ENCODE results near the gene TXNDC12.
"Not testable (repeated sequence)": the region's sequence is repeated elsewhere in the genome, so short reads cannot be mapped to it uniquely, and the experiment has no call there.

TXNDC12 gene

GRCh38 chr1:52045666-52046195 is 9.3 kb downstream of the TXNDC12 start:
- not testable (repeated sequence) for DNase-seq

GRCh38 chr1:52045236-52045635 is 9.8 kb downstream of the TXNDC12 start:
- DNase-seq = no peak

DNA sequence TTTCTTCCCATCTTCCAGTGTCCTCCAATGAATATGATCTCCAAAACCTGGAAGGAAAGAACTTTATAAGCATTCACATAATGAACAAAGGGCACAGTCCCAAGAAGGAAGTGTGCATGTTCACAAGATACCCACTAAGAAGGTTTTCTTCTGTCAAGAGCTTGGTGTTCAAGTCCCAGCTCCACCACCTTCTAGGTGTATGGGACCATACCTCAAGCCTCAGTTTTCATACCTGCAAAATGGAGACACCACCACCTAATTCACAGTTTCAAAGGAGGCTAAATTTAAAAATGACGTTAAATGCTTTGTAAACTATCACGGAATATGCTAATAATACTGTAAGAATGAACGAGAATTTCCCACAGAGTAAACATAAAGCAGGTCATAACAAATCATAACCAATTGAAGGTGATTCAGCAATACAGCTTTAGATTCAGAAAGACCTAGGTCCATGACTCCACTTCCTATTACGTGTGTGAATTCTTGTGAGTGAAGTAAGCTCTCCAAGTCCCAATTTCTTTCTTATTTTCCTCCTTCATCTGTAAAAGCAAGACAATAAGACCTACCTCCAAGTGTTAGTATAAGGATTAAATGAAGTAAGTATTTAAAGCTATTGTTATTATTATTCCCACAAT is 13.3 kb downstream of the TXNDC12 start:
- no peak for DNase-seq

GRCh38 chr1:52037909-52038308 is 17.1 kb downstream of the TXNDC12 start:
- DNase-seq = no peak

GRCh38 chr1:52037402-52037814 is 17.6 kb downstream of the TXNDC12 start:
- no peak for DNase-seq

GRCh38 chr1:52034050-52034384 is 21.0 kb downstream of the TXNDC12 start:
- DNase-seq = no peak

DNA sequence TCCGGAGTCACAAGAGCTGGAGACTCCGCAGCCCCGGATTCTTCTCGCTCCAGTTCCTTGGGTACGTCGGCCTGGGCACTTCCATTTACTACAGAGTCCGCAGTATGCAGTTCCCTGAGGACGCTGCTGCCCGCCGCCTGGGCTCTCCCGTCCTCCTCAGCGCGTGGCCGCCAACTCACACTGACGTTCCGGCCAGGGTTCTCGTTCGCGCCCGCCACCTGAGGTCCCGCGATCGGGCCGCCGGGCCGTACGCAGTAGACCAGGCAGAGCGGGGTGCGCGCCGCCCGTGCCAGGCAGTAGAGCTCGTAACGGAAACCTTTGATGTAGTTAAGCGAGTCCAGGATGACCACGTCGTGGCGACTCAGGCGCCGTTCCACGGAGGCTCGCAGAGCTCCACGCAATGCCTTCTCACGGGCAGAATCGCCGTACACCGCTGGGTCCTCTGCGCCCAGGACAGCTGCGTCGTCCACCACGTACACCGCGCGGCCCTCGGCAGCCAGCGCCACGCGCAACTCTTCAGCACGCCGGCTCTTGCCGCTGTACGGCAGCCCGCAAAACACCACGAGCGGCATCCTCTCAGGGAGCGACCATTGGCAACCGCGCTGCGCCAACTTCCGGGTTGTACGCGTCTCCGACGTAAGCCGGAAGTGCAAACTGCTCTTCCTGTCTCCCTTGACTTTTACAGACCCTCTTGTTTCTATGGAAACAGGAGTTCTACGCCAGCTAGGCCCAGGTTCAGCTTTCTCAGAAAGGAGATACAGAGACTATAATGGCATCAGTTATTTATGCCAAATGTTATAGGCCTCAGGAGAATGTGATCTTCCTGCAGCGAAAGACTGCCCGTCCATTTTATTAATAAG is 21.6 kb downstream of the TXNDC12 start, which contains the start of gene KTI12:
Gene KTI12, minus strand, starts transcription at position 621 of the 860 bp plus-strand sequence. Its CDS starts 49 bp downstream, at position 572.
- peak; percentile 93 for DNase-seq

- peak; percentile 32 for DNase-seq
These were observed 22.2 kb downstream of the TXNDC12 start for GRCh38 chr1:52032785-52033131.

GRCh38 chr1:52032124-52032784 is 22.7 kb downstream of the TXNDC12 start:
- DNase-seq = no peak

DNA sequence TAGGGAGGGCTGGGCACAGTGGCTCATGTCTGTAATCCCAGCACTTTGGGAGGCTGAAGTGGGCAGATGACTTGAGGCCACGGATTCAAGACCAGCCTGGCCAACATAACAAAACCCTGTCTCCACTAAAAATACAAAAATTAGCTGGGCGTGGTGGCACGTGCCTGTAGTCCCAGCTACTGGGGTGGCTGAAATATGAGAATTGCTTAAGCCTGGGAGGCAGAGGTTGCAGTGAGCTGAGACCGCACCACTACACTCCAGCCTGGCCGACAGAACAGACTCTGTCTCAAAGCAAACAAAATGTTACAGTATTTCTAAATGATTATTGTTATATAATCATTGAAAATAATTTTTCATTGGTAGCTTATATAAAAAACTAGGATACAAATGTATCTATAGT is 26.2 kb downstream of the TXNDC12 start:
- not testable (repeated sequence) for DNase-seq

DNA sequence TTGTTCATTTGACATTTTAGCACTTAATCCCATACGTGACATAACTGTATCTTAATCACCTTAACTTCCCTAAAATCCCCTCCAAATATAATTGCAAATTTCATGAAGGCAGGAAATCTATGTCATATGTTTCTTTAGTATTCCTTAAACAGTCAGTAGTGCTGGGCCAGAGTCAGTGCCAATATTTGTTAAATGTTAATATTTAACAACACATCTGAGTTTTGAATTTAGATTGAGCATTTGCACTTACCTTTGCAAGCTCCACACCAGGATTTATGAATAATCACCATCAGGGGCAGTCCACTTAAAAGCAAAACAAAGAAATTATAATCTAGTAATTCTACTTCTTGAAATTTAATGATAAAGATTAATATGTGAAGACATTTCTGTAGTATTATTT is 26.7 kb downstream of the TXNDC12 start:
- DNase-seq = no peak

GRCh38 chr1:52026278-52026677 is 28.7 kb downstream of the TXNDC12 start:
- no peak for DNase-seq

GRCh38 chr1:52022133-52022532 is 32.9 kb downstream of the TXNDC12 start:
- no peak for DNase-seq

- DNase-seq = no peak
These were observed 46.8 kb downstream of the TXNDC12 start for GRCh38 chr1:52008071-52008809.

DNA sequence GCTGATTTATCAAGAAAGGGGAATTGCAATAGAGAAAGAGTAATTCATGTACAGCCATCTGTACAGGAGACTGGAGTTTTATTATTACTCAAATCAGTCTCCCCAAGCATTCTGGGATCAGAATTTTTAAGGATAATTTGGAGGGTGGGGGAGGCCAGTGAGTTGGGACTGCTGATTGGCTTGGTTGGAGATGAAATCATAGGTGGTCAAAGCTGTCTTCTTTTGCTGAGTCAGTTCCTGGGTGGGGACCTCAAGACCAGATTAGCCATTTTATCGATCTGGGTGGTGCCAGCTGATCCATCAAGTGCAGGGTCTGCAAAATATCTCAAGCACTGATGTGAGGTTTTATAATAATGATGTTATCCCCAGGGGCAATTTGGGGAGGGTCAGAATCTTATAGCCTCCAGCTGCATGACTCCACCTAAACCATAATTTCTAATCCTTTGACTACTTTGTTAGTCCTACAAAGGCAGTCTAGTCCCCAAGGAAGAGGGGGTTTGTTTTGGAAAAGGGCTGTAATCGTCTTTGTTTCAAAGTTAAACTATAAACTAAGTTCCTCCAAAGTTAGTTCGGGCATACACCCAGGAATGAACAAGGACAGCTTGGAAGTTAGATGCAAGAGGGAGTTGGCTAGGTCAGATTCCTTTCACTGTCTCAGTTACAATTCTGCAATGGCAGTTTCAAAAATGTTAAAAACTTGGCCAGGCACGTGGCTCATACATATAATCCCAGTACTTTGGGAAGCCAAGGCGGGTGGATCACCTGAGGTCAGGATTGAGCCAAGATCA is 47.6 kb downstream of the TXNDC12 start:
- DNase-seq = no peak

DNA sequence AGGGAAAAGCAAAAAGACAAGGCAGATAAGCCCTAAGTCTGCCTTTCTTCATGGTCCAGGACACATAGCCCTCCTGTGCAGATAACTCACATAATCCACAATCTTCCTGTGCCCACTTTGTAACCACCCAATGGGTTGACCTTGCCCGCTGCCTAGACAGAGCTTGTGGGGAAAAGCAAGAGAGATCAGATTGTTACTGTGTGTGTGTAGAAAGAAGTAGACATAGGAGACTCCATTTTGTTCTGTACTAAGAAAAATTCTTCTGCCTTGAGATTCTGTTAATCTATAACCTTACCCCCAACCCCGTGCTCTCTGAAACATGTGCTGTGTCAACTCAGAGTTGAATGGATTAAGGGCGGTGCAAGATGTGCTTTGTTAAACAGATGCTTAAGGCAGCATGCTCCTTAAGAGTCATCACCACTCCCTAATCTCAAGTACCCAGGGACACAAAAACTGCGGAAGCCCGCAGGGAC is 48.9 kb downstream of the TXNDC12 start:
- DNase-seq = not testable (repeated sequence)

GRCh38 chr1:52005548-52005947 is 49.4 kb downstream of the TXNDC12 start:
- not testable (repeated sequence) for DNase-seq

DNA sequence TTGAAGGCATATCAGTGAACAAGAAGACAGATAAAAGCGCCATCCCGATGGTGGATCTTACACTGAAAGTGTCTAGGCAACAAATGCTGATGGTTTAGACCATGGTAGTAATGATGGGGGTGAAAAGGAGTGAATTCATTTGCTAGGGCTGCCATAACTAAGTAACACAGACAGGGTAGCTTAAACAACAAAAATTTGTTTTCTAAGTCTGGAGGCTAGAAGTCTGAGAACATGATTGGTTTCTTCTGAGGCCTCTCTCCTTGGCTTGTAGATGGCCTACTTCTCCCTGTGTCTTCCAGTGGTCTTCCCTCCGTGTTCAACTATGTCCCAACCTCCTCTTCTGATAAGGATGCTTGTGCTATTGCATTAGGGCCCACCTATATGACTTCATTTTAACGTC is 51.1 kb downstream of the TXNDC12 start:
- no peak for DNase-seq

DNA sequence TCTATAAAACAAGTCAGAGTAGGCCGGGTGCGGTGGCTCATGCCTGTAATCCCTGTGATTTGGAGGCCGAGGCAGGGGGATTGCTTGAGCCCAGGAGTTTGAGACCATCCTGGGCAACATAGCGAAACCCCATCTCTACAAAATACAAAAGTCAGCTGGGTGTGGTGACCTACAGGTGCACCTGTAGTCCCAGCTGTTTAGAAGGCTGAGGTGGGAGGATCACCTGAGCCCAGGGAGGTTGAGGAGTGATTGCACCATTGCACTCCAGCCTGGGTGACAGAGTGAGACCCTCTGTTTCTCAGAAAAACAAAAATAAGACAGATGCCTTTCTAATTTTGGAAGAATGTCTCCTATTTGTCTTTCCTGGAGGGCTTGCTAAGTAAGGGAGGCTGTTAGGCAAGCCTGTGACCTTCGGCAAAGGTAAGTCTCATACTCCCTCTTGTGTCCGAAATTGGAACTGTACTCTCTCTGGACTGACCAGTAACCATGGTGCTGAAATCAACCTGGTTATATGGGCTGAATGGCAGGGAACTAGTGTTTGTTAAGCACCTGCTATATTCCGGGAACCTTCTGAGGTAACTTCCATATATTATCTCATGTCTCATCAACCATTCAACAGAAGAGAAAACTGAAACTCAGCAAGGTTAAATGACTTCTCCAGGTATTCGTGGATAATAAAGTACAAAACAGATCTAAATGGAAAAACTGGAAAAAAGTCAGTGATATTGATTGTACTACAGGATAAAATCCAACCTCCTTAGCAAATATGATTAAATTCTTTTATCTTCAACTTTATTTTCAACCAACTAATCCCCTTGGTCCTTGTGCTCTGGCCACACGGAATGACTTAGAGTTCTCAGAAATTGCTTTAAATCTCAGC is 52.7 kb downstream of the TXNDC12 start:
- peak; percentile 28 for DNase-seq

- DNase-seq = no peak
These were observed 56.3 kb downstream of the TXNDC12 start for GRCh38 chr1:51998701-51999100.

DNA sequence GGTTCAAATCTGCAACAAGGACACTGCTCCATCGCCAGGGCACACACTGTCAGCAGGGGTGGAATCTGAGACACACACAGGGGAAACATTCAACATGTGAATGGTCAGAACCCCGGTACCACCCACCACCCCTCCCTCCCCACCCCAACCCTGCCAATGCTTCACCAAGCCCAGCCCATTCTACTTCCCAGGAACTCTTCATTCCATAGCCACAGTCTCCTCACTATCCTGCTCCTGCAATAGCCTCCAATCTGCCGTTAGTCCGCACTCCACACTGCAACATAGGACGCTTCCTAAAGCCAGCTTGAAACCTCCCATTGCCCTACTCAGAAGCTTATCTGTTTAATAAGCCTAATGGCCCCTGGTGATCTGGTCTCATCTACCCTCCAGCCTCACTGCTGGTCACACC is 57.0 kb downstream of the TXNDC12 start:
- no peak for DNase-seq

Measured in right hindlimb (tissue), 1 donor.